ENCODE results near the gene FRMD3. TPM values are rescaled to one million over a fixed set of nuclear protein-coding genes. Genes with fewer than 3 reads are reported as not detected.

Gene FRMD3
- total RNA-seq, 1 experiment from 2014 or later = 14.5 TPM

- BruUV-seq (replicated peaks) = no TSS peak
- in situ Hi-C loops (cut with HindIII; ENCODE audit: low pct_unique_long_range_greater_than_20kb, low sequenced_read_pairs) = no loop called here
- Histone ChIP-seq H3K27me3 (ENCODE audit: control insufficient read depth, insufficient read depth, low read length) (no peaks in the 10 kb centered on the region), H3K27ac (ENCODE audit: low read length) (no peak overlapping the region), H3K9me3 (ENCODE audit: control insufficient read depth, insufficient read depth, low read depth, low read length) (no peaks in the 10 kb centered on the region), H3K36me3 (ENCODE audit: control insufficient read depth, insufficient read depth, low read length) (no peaks in the 10 kb centered on the region), H3K4me3 (ENCODE audit: low read depth in 2 of 2, low read length in 2 of 2) (no peak overlapping the region), H3K4me1 (ENCODE audit: control insufficient read depth, insufficient read depth, low read length) (no peaks in the 10 kb centered on the region)
- intact Hi-C loops (cut with micrococcal nuclease; ENCODE audit: unreplicated experiment) = no loop called here
- DNase-seq (ENCODE audit: low read depth, low spot score) (no peak), ATAC-seq (no peak)
- TF ChIP-seq REST (IDR thresholded peaks at IDR 0.05; ENCODE audit: insufficient read depth in 1 of 2, low read depth in 2 of 2, low read length in 1 of 2) (no peak), POLR2AphosphoS5 (IDR thresholded peaks at IDR 0.05; ENCODE audit: low read depth, low read length) (no peak), CTCF (IDR thresholded peaks at IDR 0.05) (no peak), SIN3A (IDR thresholded peaks at IDR 0.05; ENCODE audit: borderline replicate concordance, insufficient read depth, low read depth, low read length) (no peak)
- ChIA-PET POLR2A (interaction anchor here (0.6 kb wide), 1 partner anchor 266 kb away, joined by 4 read pairs; no protein-coding TSS in a partner anchor), CTCF (no interaction called here)
Observed at GRCh38 chr9:83385317-83385716, 152.9 kb downstream of the FRMD3 start.

GRCh38 chr9:83384214-83384613 lies 154.0 kb downstream of the FRMD3 start:
- TF ChIP-seq SIN3A (IDR thresholded peaks at IDR 0.05; ENCODE audit: borderline replicate concordance, insufficient read depth, low read depth, low read length) (no peak), REST (IDR thresholded peaks at IDR 0.05; ENCODE audit: insufficient read depth in 1 of 2, low read depth in 2 of 2, low read length in 1 of 2) (no peak), TCF7L2 (IDR thresholded peaks at IDR 0.05; ENCODE audit: low read depth, low read length) (no peak), POLR2AphosphoS5 (IDR thresholded peaks at IDR 0.05; ENCODE audit: low read depth, low read length) (no peak), CTCF (IDR thresholded peaks at IDR 0.05) (no peak)
- BruUV-seq (replicated peaks) = no TSS peak

More at GRCh38 chr9:83384214-83384613, 154.0 kb downstream of the FRMD3 start:
- ATAC-seq (no peak), DNase-seq (ENCODE audit: low read depth, low spot score) (no peak)
- H3K4me1 ChIP-seq (ENCODE audit: control insufficient read depth, insufficient read depth, low read length) = no peaks in the 10 kb centered on the region
- H3K4me3 ChIP-seq (ENCODE audit: low read depth in 2 of 2, low read length in 2 of 2) = no peak overlapping the region
- no peaks in the 10 kb centered on the region for H3K9me3 ChIP-seq (ENCODE audit: control insufficient read depth, insufficient read depth, low read depth, low read length)
- no peak overlapping the region for H3K27ac ChIP-seq (ENCODE audit: low read length)
- intact Hi-C loops (cut with micrococcal nuclease; ENCODE audit: unreplicated experiment) = no loop called here
- in situ Hi-C loops (cut with HindIII; ENCODE audit: low pct_unique_long_range_greater_than_20kb, low sequenced_read_pairs) = no loop called here
- H3K27me3 ChIP-seq (ENCODE audit: control insufficient read depth, insufficient read depth, low read length) = no peaks in the 10 kb centered on the region
- no peaks in the 10 kb centered on the region for H3K36me3 ChIP-seq (ENCODE audit: control insufficient read depth, insufficient read depth, low read length)
- ChIA-PET CTCF (no interaction called here), POLR2A (no interaction called here)

All from Panc1 (cell line).